Karpas-422 (cell line): ENCODE measurements around the gene RXRA. TPM values are rescaled to one million over a fixed set of nuclear protein-coding genes. Genes with fewer than 3 reads are reported as not detected.

ENCODE experiments used
- DNase-seq: peaks from one replicate; pipeline ENCODE4 v3.0.0-alpha.2; 2015
- H2AFZ ChIP-seq: fragments of 200-600 bp; sonication (generic); 2 replicates; pipeline ENCODE4 v1.6.1; 2014; ENCODE audit warnings: antibody characterized with exemption, low read length, mixed read lengths
- H3K27ac ChIP-seq: fragments of 200-600 bp; sonication (generic); 2 replicates; pipeline ENCODE4 v1.5.1; 2014; ENCODE audit warnings: mild to moderate bottlenecking, low read length, moderate library complexity
- H3K27me3 ChIP-seq: fragments of 200-600 bp; sonication (generic); 2 replicates; pipeline ENCODE4 v1.6.1; 2014; ENCODE audit warnings: low read length, mixed read lengths
- H3K36me3 ChIP-seq: fragments of 200-600 bp; sonication (generic); 2 replicates; pipeline ENCODE4 v1.6.1; 2014; ENCODE audit warnings: low read length, mixed read lengths; ENCODE audit not compliant: insufficient read depth
- H3K4me1 ChIP-seq: fragments of 200-600 bp; sonication (generic); 2 replicates; pipeline ENCODE4 v1.6.1; 2014; ENCODE audit warnings: mild to moderate bottlenecking, low read length, mixed read lengths
- H3K4me2 ChIP-seq: fragments of 200-600 bp; sonication (generic); 2 replicates; pipeline ENCODE4 v1.6.1; 2014; ENCODE audit warnings: low read length, low read depth, mild to moderate bottlenecking; ENCODE audit not compliant: poor library complexity, severe bottlenecking
- H3K4me3 ChIP-seq: fragments of 200-600 bp; sonication (generic); 2 replicates; pipeline ENCODE4 v1.5.1; 2014; ENCODE audit warnings: mild to moderate bottlenecking, antibody characterized with exemption, low read length, mixed read lengths
- H3K79me2 ChIP-seq: fragments of 200-600 bp; sonication (generic); 2 replicates; pipeline ENCODE4 v1.6.1; 2014; ENCODE audit warnings: mild to moderate bottlenecking, low read length, mixed read lengths
- H3K9ac ChIP-seq: fragments of 200-600 bp; sonication (generic); 2 replicates; pipeline ENCODE4 v1.6.0; 2014; ENCODE audit warnings: low read length
- H3K9me2 ChIP-seq: fragments of 200-600 bp; sonication (generic), shearing (Covaris generic); replicated peaks from 2 replicates; pipeline ENCODE4 v1.6.0; 2014; ENCODE audit warnings: mild to moderate bottlenecking, low read length, moderate library complexity; ENCODE audit not compliant: insufficient read depth
- H3K9me3 ChIP-seq: fragments of 300-700, 200-600 bp; sonication (generic); 2 replicates; pipeline ENCODE4 v1.6.1; 2014; ENCODE audit warnings: low read length, mixed read lengths
- H4K20me1 ChIP-seq: fragments of 200-600 bp; sonication (generic); 2 replicates; pipeline ENCODE4 v1.6.1; 2014; ENCODE audit warnings: mild to moderate bottlenecking, antibody characterized with exemption, low read length, low read depth; ENCODE audit not compliant: insufficient read depth
- total RNA-seq: library from RNA; depleted of rRNA; stranded (reverse); fragments of >200 nt; shearing (Covaris generic); gene quantifications from 2 replicates; pipeline ENCODE4 v1.2.3, GENCODE V29; 2014; ENCODE audit warnings: low replicate concordance

Gene RXRA
- total RNA-seq, 1 experiment from 2014 or later = not detected

DNA sequence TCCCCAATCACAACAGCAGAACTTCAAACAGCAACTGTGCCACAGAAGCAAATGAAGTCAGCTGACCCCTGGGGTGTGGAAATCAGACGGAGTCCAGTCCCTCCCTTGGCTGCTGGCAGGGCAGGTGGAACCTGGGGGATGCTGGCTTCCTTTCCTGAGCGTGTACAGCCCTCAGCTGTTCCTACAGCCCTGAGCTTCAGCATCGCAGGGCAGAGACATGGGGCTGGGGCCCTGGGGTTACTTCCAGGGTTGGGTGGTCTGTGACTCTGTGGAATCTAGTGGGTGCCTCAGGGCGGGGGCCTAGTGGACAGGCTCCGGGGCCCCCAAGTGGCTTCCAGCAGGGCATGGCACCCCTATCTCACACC, 7.3 kb upstream of the RXRA start:
- no peaks in the 10 kb centered on the region for H3K4me1 ChIP-seq
- no peaks in the 10 kb centered on the region for H3K9me3 ChIP-seq
- H3K4me3 ChIP-seq = no peak overlapping the region
- no peak overlapping the region for H3K9ac ChIP-seq
- no peaks in the 10 kb centered on the region for H4K20me1 ChIP-seq
- H3K4me2 ChIP-seq = no peak overlapping the region
- H3K27ac ChIP-seq = no peak overlapping the region
- no peaks in the 10 kb centered on the region for H3K79me2 ChIP-seq
- no peaks in the 10 kb centered on the region for H3K27me3 ChIP-seq
- DNase-seq = no peak
- no peaks in the 10 kb centered on the region for H3K36me3 ChIP-seq
- H3K9me2 ChIP-seq = no peaks in the 10 kb centered on the region
- no peak overlapping the region for H2AFZ ChIP-seq

DNA sequence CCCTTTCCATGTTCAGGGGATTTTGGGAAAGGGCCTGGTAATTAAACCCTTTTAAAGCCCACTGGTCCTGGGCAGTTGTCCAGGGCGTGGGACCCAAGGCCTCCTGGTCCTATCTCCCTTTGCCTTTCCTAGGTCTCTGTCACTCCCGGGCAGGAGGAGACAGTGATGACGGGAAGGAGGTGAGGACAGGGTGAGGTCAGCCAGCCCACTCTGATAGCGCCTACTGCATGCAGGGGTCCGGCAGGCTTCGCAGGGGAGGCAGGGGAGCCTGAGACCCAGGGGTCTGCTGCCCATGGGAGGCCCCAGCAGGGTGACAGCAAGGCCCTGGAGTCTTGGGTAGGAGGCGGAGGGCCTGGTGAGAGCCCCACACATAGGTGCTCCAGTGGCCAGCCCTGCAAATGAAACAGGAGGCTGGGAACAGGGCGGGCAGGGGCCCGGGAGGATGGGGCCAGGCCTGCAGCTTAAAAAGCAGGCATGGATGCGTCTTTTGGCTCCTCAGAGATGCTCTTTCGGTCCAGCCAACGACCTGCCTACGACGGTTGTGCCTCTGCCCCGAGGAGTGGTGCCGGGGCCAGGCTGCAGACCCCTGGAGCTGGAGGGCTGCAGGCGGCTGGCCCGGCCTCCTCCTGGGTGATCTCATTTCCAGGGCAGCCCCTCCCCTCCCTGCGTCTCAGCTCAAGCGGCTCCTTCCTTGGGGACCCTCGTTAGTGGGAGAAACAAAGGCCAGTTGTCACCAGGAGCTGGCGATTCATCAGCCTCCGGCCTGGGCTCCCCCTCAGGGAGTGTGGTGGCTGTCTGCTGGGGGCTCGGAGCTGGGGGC, 6.7 kb upstream of the RXRA start:
- H3K4me3 ChIP-seq = no peak overlapping the region
- no peaks in the 10 kb centered on the region for H3K9me3 ChIP-seq
- no peaks in the 10 kb centered on the region for H4K20me1 ChIP-seq
- H3K4me2 ChIP-seq = no peak overlapping the region
- H2AFZ ChIP-seq = no peak overlapping the region
- H3K79me2 ChIP-seq = no peaks in the 10 kb centered on the region
- no peaks in the 10 kb centered on the region for H3K9me2 ChIP-seq
- no peaks in the 10 kb centered on the region for H3K36me3 ChIP-seq
- H3K9ac ChIP-seq = no peak overlapping the region
- H3K27me3 ChIP-seq = no peaks in the 10 kb centered on the region
- no peak for DNase-seq
- H3K4me1 ChIP-seq = no peaks in the 10 kb centered on the region
- no peak overlapping the region for H3K27ac ChIP-seq

DNA sequence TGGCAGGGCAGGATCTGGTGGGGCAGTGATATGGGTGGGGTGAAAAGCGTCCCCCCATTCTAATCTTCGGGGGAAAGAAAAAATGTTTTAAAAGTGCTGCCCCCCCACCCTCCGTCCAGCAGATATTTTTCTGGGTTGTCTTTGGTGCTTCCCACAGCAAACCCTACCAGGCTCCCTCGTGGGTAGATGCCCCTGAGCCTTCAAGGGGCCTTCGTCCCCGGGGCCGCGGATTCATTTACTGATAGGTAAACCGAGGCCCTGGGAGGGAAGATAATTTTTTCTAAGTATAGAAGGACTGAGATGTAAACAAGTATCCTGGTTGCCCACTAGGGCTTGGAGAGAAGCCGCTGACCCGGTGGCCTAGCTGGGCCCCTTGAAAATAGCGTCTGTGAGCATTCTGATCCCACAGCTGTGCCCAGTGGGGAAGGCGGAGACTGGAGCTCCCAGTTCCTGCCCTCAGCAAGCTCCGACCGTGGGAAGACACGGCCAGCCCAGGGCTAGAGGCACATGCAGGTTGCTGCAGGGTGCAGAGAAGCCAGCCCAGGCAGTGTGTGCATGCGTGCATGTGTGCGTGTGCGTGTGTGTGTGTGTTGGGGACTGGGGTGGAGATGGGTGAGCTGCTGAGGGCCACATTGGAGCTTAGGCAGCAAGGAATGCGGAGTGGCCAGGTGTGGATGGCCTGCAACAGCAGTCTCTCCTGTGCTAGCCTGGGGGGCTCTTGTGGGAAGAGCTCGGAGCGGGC, 6.0 kb upstream of the RXRA start:
- Histone ChIP-seq H3K36me3 (no peaks in the 10 kb centered on the region), H3K9ac (no peak overlapping the region), H3K4me1 (no peaks in the 10 kb centered on the region), H3K27ac (no peak overlapping the region), H2AFZ (no peak overlapping the region), H3K79me2 (no peaks in the 10 kb centered on the region), H3K4me3 (no peak overlapping the region), H3K27me3 (no peaks in the 10 kb centered on the region), H3K4me2 (no peak overlapping the region), H3K9me2 (no peaks in the 10 kb centered on the region), H3K9me3 (no peaks in the 10 kb centered on the region), H4K20me1 (no peaks in the 10 kb centered on the region)
- DNase-seq = peak; percentile 45

DNA sequence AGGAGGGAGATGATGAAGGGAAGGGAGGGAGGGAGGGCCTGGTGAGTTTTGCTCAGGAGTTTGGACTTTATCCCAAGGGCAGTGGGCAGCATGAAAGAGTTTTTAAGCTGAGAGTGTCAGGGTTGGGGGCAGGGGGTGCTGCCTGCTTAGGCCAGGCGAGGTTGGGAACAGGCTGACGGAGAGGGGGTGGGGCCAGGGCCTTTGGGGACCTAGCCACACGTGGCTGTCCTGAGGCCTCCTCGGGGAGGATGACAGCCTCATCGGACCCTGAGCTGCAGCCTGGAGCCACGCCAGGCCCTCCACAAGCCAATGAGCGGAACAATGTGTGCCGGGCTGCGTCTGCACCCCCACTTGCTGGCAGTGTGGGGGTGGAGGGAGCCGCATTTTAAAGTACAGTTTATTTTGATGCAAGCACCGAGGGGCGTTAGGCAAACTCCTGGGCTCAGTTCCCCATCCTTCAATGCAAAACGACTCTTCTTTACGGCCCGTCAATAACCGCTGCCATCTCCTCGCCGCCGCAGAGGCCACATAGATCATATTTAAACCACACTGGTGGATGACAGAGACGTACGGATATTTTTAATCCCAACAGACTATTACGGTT, 5.3 kb upstream of the RXRA start:
- Histone ChIP-seq H3K9me3 (no peaks in the 10 kb centered on the region), H3K9me2 (no peaks in the 10 kb centered on the region), H3K4me3 (no peak overlapping the region), H3K27me3 (no peaks in the 10 kb centered on the region), H3K79me2 (no peaks in the 10 kb centered on the region), H3K27ac (no peak overlapping the region), H3K9ac (no peak overlapping the region), H2AFZ (no peak overlapping the region), H3K4me1 (no peaks in the 10 kb centered on the region), H3K4me2 (no peak overlapping the region), H4K20me1 (no peaks in the 10 kb centered on the region), H3K36me3 (no peaks in the 10 kb centered on the region)
- no peak for DNase-seq

DNA sequence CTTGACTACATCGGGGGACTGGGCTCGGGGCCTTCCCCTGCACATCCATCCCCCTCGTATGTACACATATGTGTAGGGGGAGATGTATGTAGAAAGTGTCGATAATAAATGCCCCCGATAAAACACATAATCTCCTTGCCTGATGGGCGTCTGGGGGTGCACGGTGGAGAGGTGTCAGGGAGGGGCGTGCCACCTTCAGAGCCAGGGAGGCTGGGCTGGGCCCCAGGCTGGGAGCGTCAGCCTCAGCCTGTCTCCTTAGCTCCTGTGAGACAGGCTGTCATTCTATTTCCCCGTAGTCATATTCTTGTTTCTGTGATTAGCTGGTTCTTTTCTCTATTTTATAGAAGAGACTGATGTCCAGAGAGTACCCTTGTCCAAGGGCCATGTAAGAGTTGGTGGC, 4.7 kb upstream of the RXRA start:
- Histone ChIP-seq H3K9me3 (no peaks in the 10 kb centered on the region), H3K4me1 (no peaks in the 10 kb centered on the region), H3K79me2 (no peaks in the 10 kb centered on the region), H3K27ac (no peak overlapping the region), H3K36me3 (no peaks in the 10 kb centered on the region), H3K9me2 (no peaks in the 10 kb centered on the region), H3K4me3 (no peak overlapping the region), H3K9ac (no peak overlapping the region), H2AFZ (no peak overlapping the region), H4K20me1 (no peaks in the 10 kb centered on the region), H3K4me2 (no peak overlapping the region), H3K27me3 (no peaks in the 10 kb centered on the region)
- DNase-seq = no peak

DNA sequence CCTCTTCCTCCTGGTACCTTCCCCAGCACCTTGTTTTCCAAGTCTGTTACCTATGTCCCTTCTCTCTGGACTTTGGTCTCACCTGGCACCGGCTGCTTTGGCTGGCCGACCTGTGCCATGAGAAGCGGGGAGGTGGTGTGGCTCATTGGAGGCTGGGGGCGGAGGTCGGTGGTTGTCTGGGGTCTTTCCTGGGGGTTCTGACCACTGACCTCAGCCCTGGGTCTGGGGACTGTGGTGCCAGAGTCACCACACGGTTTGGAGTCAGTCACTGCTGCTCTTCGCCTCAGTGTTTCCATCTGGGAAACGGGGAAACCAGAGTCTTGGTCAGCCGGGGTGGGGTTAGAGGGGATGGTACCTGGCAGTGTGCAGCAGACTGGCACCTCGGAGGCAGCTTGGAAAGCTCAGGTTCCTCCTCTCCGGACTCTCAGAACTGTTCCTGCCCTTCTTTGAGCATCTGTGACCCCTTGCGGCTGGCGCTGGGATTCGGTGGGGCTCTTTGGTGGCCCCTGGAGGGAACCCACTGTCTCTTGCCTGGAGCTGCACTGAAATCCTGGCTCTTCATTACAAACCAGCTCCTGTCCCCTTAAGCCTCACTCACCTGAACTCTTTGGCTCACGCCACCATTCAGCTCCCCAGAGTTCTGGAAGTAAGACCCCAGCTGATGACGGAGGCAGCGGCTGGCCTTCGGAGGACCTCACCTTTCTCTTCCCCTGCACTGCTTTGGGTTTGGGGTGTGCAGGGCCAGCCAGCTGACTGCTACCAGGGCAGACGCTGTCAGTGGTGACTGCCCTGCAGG, 4.1 kb upstream of the RXRA start:
- Histone ChIP-seq H2AFZ (no peak overlapping the region), H3K9me2 (no peaks in the 10 kb centered on the region), H3K9me3 (no peaks in the 10 kb centered on the region), H3K9ac (no peak overlapping the region), H3K27ac (no peak overlapping the region), H3K27me3 (no peaks in the 10 kb centered on the region), H4K20me1 (no peaks in the 10 kb centered on the region), H3K79me2 (no peaks in the 10 kb centered on the region), H3K4me3 (no peak overlapping the region), H3K4me2 (no peak overlapping the region), H3K4me1 (no peaks in the 10 kb centered on the region), H3K36me3 (no peaks in the 10 kb centered on the region)
- DNase-seq = no peak

DNA sequence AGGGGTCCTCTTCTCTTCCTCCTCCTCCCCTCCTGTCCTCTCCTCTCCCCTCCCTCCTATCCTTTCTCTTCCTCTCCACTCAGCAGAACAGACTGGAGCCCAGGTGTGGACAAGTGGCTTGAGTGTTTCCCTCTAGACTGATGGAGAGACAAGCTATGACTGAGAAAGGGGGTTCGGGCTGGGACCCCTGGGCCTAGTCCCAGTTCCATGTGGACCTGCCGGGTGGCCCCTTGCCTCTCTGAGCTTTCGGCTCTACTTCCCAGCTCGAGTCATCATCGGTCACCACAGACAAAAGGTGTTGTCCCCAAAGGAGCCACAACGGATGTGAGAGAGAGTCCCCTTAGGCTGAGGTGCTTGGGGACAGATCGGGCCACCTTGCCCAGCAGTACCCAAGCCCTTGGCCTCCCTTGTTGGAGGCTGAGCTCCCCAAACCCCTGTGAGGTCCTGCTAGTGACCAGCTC, 3.4 kb upstream of the RXRA start:
- H3K27ac ChIP-seq = no peak overlapping the region
- H3K27me3 ChIP-seq = no peaks in the 10 kb centered on the region
- no peak overlapping the region for H3K9ac ChIP-seq

More for the DNA sequence above, 3.4 kb upstream of the RXRA start:
- Histone ChIP-seq H3K4me2 (no peak overlapping the region), H2AFZ (no peak overlapping the region), H3K36me3 (no peaks in the 10 kb centered on the region), H4K20me1 (no peaks in the 10 kb centered on the region), H3K4me3 (no peak overlapping the region), H3K4me1 (no peaks in the 10 kb centered on the region), H3K79me2 (no peaks in the 10 kb centered on the region), H3K9me3 (no peaks in the 10 kb centered on the region), H3K9me2 (no peaks in the 10 kb centered on the region)
- no peak for DNase-seq
